ENCODE data around the gene MEGF9. TPM values are rescaled to one million over a fixed set of nuclear protein-coding genes. Genes with fewer than 3 reads are reported as not detected.

The MEGF9 gene
- total and polyA plus RNA-seq, 2 experiments from 2014 or later = 10.3 to 27.4 TPM

- H3K79me2 ChIP-seq = peaks cover 2% of the 10 kb centered on the region
- no peaks in the 10 kb centered on the region for H3K9me3 ChIP-seq (ENCODE audit: low read depth)
- no peak for TF ChIP-seq EZH2phosphoT487 (IDR thresholded peaks at IDR 0.05; ENCODE audit: low read depth, severe bottlenecking, unreplicated experiment)
- TF ChIP-seq EZH2 (IDR thresholded peaks at IDR 0.05; ENCODE audit: borderline replicate concordance) = no peak
- no peaks in the 10 kb centered on the region for H3K9me2 ChIP-seq (replicated peaks; ENCODE audit: insufficient read depth)
- H3K36me3 ChIP-seq (replicated peaks; ENCODE audit: insufficient read depth, low read depth) = no peaks in the 10 kb centered on the region
- no peak overlapping the region for H2AFZ ChIP-seq
- H4K20me1 ChIP-seq (ENCODE audit: insufficient read depth, poor library complexity, severe bottlenecking) = no peaks in the 10 kb centered on the region
- H3K27ac ChIP-seq = no peak overlapping the region
- no peaks in the 10 kb centered on the region for H3K27me3 ChIP-seq
- peaks cover 23% of the 10 kb centered on the region for H3K4me1 ChIP-seq (ENCODE audit: insufficient read depth)
- H3K4me2 ChIP-seq = no peak overlapping the region
- no peak for DNase-seq (ENCODE audit: low spot score)
- 77% methylated on average over 3 of the region's 3 CpGs for WGBS (ENCODE audit: low lambda C conversion rate, missing lambda C conversion rate)
- H3K4me3 ChIP-seq = no peak overlapping the region
Measured at GRCh38 chr9:120758544-120758943, 44.3 kb upstream of the MEGF9 start.

GRCh38 chr9:120757026-120757913 lies 43.0 kb upstream of the MEGF9 start:
- H4K20me1 ChIP-seq (ENCODE audit: insufficient read depth, poor library complexity, severe bottlenecking) = no peaks in the 10 kb centered on the region
- no peaks in the 10 kb centered on the region for H3K9me3 ChIP-seq (ENCODE audit: low read depth)
- H3K79me2 ChIP-seq = no peaks in the 10 kb centered on the region
- no peaks in the 10 kb centered on the region for H3K9me2 ChIP-seq (replicated peaks; ENCODE audit: insufficient read depth)
- TF ChIP-seq EZH2phosphoT487 (IDR thresholded peaks at IDR 0.05; ENCODE audit: low read depth, severe bottlenecking, unreplicated experiment) (no peak), CTCF (IDR thresholded peaks at IDR 0.05; ENCODE audit: poor library complexity) (no peak), EZH2 (IDR thresholded peaks at IDR 0.05; ENCODE audit: borderline replicate concordance) (no peak)
- H3K4me2 ChIP-seq = no peak overlapping the region
- no peak for DNase-seq (ENCODE audit: low spot score)
- 73% methylated on average over 6 of the region's 6 CpGs for WGBS (ENCODE audit: low lambda C conversion rate, missing lambda C conversion rate)
- H3K4me1 ChIP-seq (ENCODE audit: insufficient read depth) = peaks cover 23% of the 10 kb centered on the region
- no peak overlapping the region for H2AFZ ChIP-seq
- peak overlapping the region; percentile 14 for H3K27ac ChIP-seq
- H3K4me3 ChIP-seq = no peak overlapping the region
- no peaks in the 10 kb centered on the region for H3K27me3 ChIP-seq
- no peaks in the 10 kb centered on the region for H3K36me3 ChIP-seq (replicated peaks; ENCODE audit: insufficient read depth, low read depth)

- Histone ChIP-seq H3K27me3 (no peaks in the 10 kb centered on the region), H3K4me1 (ENCODE audit: insufficient read depth) (peaks cover 23% of the 10 kb centered on the region), H3K36me3 (replicated peaks; ENCODE audit: insufficient read depth, low read depth) (no peaks in the 10 kb centered on the region), H2AFZ (no peak overlapping the region), H3K4me3 (no peak overlapping the region), H3K4me2 (no peak overlapping the region), H4K20me1 (ENCODE audit: insufficient read depth, poor library complexity, severe bottlenecking) (no peaks in the 10 kb centered on the region), H3K79me2 (no peaks in the 10 kb centered on the region), H3K9me2 (replicated peaks; ENCODE audit: insufficient read depth) (no peaks in the 10 kb centered on the region), H3K9me3 (ENCODE audit: low read depth) (no peaks in the 10 kb centered on the region), H3K27ac (peak overlapping the region; percentile 14)
- no peak for TF ChIP-seq CTCF (IDR thresholded peaks at IDR 0.05; ENCODE audit: poor library complexity)
- no peak for TF ChIP-seq EZH2 (IDR thresholded peaks at IDR 0.05; ENCODE audit: borderline replicate concordance)
- no peak for TF ChIP-seq EZH2phosphoT487 (IDR thresholded peaks at IDR 0.05; ENCODE audit: low read depth, severe bottlenecking, unreplicated experiment)
- no peak for DNase-seq (ENCODE audit: low spot score)
- WGBS (ENCODE audit: low lambda C conversion rate, missing lambda C conversion rate) = 36% methylated on average over 1 of the region's 1 CpG
Measured at GRCh38 chr9:120756531-120756930, 42.3 kb upstream of the MEGF9 start.

- Histone ChIP-seq H3K79me2 (no peaks in the 10 kb centered on the region), H3K4me3 (no peak overlapping the region), H4K20me1 (ENCODE audit: insufficient read depth, poor library complexity, severe bottlenecking) (no peaks in the 10 kb centered on the region), H3K9me2 (replicated peaks; ENCODE audit: insufficient read depth) (no peaks in the 10 kb centered on the region), H3K9me3 (ENCODE audit: low read depth) (no peaks in the 10 kb centered on the region), H3K4me1 (ENCODE audit: insufficient read depth) (peaks cover 23% of the 10 kb centered on the region), H3K27me3 (no peaks in the 10 kb centered on the region), H2AFZ (no peak overlapping the region), H3K36me3 (replicated peaks; ENCODE audit: insufficient read depth, low read depth) (no peaks in the 10 kb centered on the region), H3K27ac (peak overlapping the region; percentile 14), H3K4me2 (no peak overlapping the region)
- DNase-seq (ENCODE audit: low spot score) = peak; percentile 72
- TF ChIP-seq CTCF (IDR thresholded peaks at IDR 0.05; ENCODE audit: poor library complexity) = peak; percentile 90
- TF ChIP-seq EZH2 (IDR thresholded peaks at IDR 0.05; ENCODE audit: borderline replicate concordance) = no peak
- 24% methylated on average over 6 of the region's 6 CpGs for WGBS (ENCODE audit: low lambda C conversion rate, missing lambda C conversion rate)
Measured at GRCh38 chr9:120755810-120756434, 41.7 kb upstream of the MEGF9 start.
